Lower leg skin (tissue), 3 donors: Measurements from ENCODE around the gene RNASE7.

ENCODE experiments used
- POLR2A ChIP-seq, 2 donors: fragments of 450-650 bp; IDR thresholded peaks; one replicate each; pipeline ENCODE4 v1.6.1; 2016 to 2017; ENCODE audit warnings: antibody characterized with exemption in 2 of 2, mild to moderate bottlenecking in 1 of 2, moderate library complexity in 1 of 2
- TF ChIP-seq, protein P1 (sequence below), 3 donors: fragments of 450-650 bp; IDR thresholded peaks; one replicate each; pipeline ENCODE4 v1.5.1; 2016; ENCODE audit warnings: antibody characterized with exemption in 3 of 3, mild to moderate bottlenecking in 3 of 3, moderate library complexity in 2 of 3

DNA sequence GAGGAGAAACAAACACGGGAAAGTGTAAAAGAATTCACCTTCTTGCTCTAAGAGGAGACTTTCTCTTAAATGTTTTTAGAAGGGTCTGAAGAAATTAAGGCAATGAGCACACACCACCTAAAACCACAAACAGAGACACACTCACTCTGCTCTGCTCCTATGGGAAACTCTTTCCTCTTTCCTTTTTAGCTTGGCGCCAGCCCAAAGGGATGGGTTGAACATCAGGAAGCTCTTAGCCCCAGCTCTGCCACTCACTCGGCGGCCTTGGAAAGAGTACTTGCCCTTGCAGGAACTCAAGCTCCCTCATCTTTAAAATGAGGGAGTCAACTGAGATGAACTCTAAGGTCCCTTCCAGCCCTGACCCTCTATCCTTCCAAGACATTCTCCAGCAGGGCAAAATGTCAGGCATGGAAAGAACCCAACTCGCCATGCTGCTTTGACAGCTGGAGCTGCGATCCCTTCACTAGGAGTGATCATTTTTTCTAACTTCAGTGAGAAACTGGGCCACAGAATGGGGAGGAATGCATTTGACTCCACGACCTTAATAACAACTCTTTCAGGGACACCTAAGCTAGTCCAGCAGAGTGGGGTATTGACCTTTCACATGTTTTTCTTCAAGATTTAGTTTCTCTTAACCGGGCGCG, 14.5 kb downstream of the RNASE7 start:
- TF ChIP-seq, protein P1, sequence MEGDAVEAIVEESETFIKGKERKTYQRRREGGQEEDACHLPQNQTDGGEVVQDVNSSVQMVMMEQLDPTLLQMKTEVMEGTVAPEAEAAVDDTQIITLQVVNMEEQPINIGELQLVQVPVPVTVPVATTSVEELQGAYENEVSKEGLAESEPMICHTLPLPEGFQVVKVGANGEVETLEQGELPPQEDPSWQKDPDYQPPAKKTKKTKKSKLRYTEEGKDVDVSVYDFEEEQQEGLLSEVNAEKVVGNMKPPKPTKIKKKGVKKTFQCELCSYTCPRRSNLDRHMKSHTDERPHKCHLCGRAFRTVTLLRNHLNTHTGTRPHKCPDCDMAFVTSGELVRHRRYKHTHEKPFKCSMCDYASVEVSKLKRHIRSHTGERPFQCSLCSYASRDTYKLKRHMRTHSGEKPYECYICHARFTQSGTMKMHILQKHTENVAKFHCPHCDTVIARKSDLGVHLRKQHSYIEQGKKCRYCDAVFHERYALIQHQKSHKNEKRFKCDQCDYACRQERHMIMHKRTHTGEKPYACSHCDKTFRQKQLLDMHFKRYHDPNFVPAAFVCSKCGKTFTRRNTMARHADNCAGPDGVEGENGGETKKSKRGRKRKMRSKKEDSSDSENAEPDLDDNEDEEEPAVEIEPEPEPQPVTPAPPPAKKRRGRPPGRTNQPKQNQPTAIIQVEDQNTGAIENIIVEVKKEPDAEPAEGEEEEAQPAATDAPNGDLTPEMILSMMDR (IDR thresholded peaks at IDR 0.05), result no peak
- TF ChIP-seq POLR2A (IDR thresholded peaks at IDR 0.05), result no peak
